ENCODE results near the gene ZNF554. TPM values are rescaled to one million over a fixed set of nuclear protein-coding genes. Genes with fewer than 3 reads are reported as not detected.
"Not testable (repeated sequence)": the region's sequence is repeated elsewhere in the genome, so short reads cannot be mapped to it uniquely, and the experiment has no call there.

ZNF554 gene
- total and polyA plus RNA-seq, 2 donors (not counting 3 experiments of a cell fraction or from before 2014, with no cell fraction given) = 1.2 to 1.6 TPM

- H3K4me1 ChIP-seq (ENCODE audit: control insufficient read depth, extremely low read depth, insufficient read depth, low read length); dilution Hi-C loops (cut with MboI; ENCODE audit: extremely low pct_ligation_motif_present, low sequenced_read_pairs); H3K27ac ChIP-seq (ENCODE audit: insufficient read depth, low read depth, low read length); H3K9ac ChIP-seq (replicated peaks; ENCODE audit: extremely low read depth, insufficient read depth, low read length); H3K79me2 ChIP-seq (ENCODE audit: control insufficient read depth, insufficient read depth, low read length); CTCF ChIA-PET; DNase-seq (ENCODE audit: low read depth, low spot score); H3K36me3 ChIP-seq (ENCODE audit: control insufficient read depth in 2 of 2, extremely low read depth in 1 of 2, insufficient read depth in 2 of 2, low read length in 2 of 2); BruUV-seq (replicated peaks); H3K9me3 ChIP-seq (replicated peaks; ENCODE audit: control insufficient read depth, insufficient read depth, low read length); H3K4me2 ChIP-seq (ENCODE audit: insufficient read depth, low read length); H4K20me1 ChIP-seq (replicated peaks; ENCODE audit: control insufficient read depth, extremely low read depth, insufficient read depth, low read length); H3K27me3 ChIP-seq (ENCODE audit: control insufficient read depth in 2 of 2, insufficient read depth in 2 of 2, low read length in 2 of 2); H3K4me3 ChIP-seq (replicated peaks in 1 of 3; ENCODE audit: insufficient read depth in 1 of 3, low read depth in 1 of 3, low read length in 3 of 3); POLR2A ChIA-PET; H2AFZ ChIP-seq (ENCODE audit: low read depth, low read length); H3K9me1 ChIP-seq (replicated peaks; ENCODE audit: control insufficient read depth, extremely low read depth, insufficient read depth, low read length); FAIRE-seq; intact Hi-C loops (cut with micrococcal nuclease): not testable (repeated sequence)
Measured at GRCh38 chr19:2817237-2817829, 2.3 kb upstream of the ZNF554 start.

GRCh38 chr19:2820112-2820702 lies 539 bp downstream of the ZNF554 start:
- no peak overlapping the region for H3K27ac ChIP-seq (ENCODE audit: insufficient read depth, low read depth, low read length)
- intact Hi-C loops (cut with micrococcal nuclease) (no loop called here), dilution Hi-C loops (cut with MboI; ENCODE audit: extremely low pct_ligation_motif_present, low sequenced_read_pairs) (no loop called here)
- no peak for TF ChIP-seq GATA2 (IDR thresholded peaks at IDR 0.05; ENCODE audit: insufficient read depth, insufficient read length, low read depth, low read length)
- TF ChIP-seq POLR2AphosphoS5 (IDR thresholded peaks at IDR 0.05; ENCODE audit: insufficient read depth, low read depth, low read length) = no peak
- TF ChIP-seq MYC (IDR thresholded peaks at IDR 0.05; ENCODE audit: low read depth, low read length) = no peak
- TF ChIP-seq JUN (IDR thresholded peaks at IDR 0.05; ENCODE audit: borderline replicate concordance, insufficient read depth, insufficient read length, low read depth) = no peak
- no peak for TF ChIP-seq MAX (IDR thresholded peaks at IDR 0.05; ENCODE audit: insufficient read depth, insufficient read length)
- TF ChIP-seq FOS (IDR thresholded peaks at IDR 0.05; ENCODE audit: borderline replicate concordance, insufficient read depth, low read length) = no peak
- no peak for TF ChIP-seq CTCF (IDR thresholded peaks at IDR 0.05; ENCODE audit: extremely low read depth in 1 of 2, insufficient read depth in 1 of 2, low read depth in 1 of 2, low read length in 2 of 2)
- no peak for TF ChIP-seq POLR2A (IDR thresholded peaks at IDR 0.05; ENCODE audit: low read depth, low read length)
- TF ChIP-seq EZH2 (IDR thresholded peaks at IDR 0.05; ENCODE audit: borderline replicate concordance, low read depth, low read length, severe bottlenecking) = no peak
- ChIA-PET CTCF (interaction anchor here (1.1 to 1.2 kb wide), 3 partner anchors 21 to 35 kb away, joined by 3 to 5 read pairs (median 4); partner anchors contain the start of genes THOP1 and ZNF555), POLR2A (no interaction called here)
- peak overlapping the region; percentile 80 for H3K4me2 ChIP-seq (ENCODE audit: insufficient read depth, low read length)
- no peak for FAIRE-seq
- peak overlapping the region; percentile 52 to 86 (median 54) for H3K4me3 ChIP-seq (replicated peaks in 1 of 3; ENCODE audit: insufficient read depth in 1 of 3, low read depth in 1 of 3, low read length in 3 of 3)
- H2AFZ ChIP-seq (ENCODE audit: low read depth, low read length) = peak overlapping the region; percentile 75
- no peaks in the 10 kb centered on the region for H4K20me1 ChIP-seq (replicated peaks; ENCODE audit: control insufficient read depth, extremely low read depth, insufficient read depth, low read length)
- H3K27me3 ChIP-seq (ENCODE audit: control insufficient read depth in 2 of 2, insufficient read depth in 2 of 2, low read length in 2 of 2) = no peaks in the 10 kb centered on the region
- peak; percentile 8 for DNase-seq (ENCODE audit: low read depth, low spot score)
- no peaks in the 10 kb centered on the region for H3K9me3 ChIP-seq (replicated peaks; ENCODE audit: control insufficient read depth, insufficient read depth, low read length)
- no peaks in the 10 kb centered on the region for H3K79me2 ChIP-seq (ENCODE audit: control insufficient read depth, insufficient read depth, low read length)
- peaks cover 0 to 3% of the 10 kb centered on the region in 2 experiments for H3K36me3 ChIP-seq (ENCODE audit: control insufficient read depth in 2 of 2, extremely low read depth in 1 of 2, insufficient read depth in 2 of 2, low read length in 2 of 2)
- no TSS peak for BruUV-seq (replicated peaks)
- no peaks in the 10 kb centered on the region for H3K9me1 ChIP-seq (replicated peaks; ENCODE audit: control insufficient read depth, extremely low read depth, insufficient read depth, low read length)
- peak overlapping the region; percentile 36 for H3K9ac ChIP-seq (replicated peaks; ENCODE audit: extremely low read depth, insufficient read depth, low read length)
- H3K4me1 ChIP-seq (ENCODE audit: control insufficient read depth, extremely low read depth, insufficient read depth, low read length) = peaks cover 3% of the 10 kb centered on the region

Measured in endothelial cell of umbilical vein (primary cell).